Thyroid gland (tissue), 4 donors: ENCODE measurements around the gene UBE2D1.

Source experiments
- POLR2A ChIP-seq, 2 donors: fragments of 450-650 bp; IDR thresholded peaks; one replicate each; pipeline ENCODE4 v1.6.1; 2017; ENCODE audit warnings: antibody characterized with exemption in 2 of 2, mild to moderate bottlenecking in 2 of 2, moderate library complexity in 1 of 2
- TF ChIP-seq, protein P1 (sequence below), 6 experiments: fragments of 200-600 bp in 3 of 6; fragments of 450-650 bp in 3 of 6; sonication (generic) in 3 of 6; IDR thresholded peaks; one replicate each; pipeline ENCODE4 v1.5.1; 2016 to 2019; ENCODE audit warnings: antibody characterized with exemption in 6 of 6, mild to moderate bottlenecking in 2 of 6, inconsistent platforms in 1 of 6, moderate library complexity in 1 of 6

DNA sequence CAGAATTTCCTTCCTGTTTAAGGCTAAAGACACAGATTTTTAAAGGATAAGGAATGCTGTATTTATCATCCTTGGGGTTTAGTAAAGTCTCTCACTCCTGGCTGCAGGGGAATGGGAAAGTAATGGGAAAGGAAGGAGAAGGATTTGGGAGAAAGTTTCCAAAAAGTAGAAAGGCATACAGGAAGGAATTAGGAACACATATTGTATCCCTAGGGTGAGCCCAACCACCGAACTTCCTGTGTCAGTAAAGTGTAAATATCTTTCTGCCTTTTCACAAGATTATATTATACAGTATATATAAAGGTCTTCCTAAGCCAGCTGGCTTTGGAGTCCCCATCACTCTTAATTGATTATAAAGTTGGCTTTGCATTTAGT, 12.0 kb upstream of the UBE2D1 start:
- TF ChIP-seq POLR2A (IDR thresholded peaks at IDR 0.05), result no peak
- TF ChIP-seq, protein P1, sequence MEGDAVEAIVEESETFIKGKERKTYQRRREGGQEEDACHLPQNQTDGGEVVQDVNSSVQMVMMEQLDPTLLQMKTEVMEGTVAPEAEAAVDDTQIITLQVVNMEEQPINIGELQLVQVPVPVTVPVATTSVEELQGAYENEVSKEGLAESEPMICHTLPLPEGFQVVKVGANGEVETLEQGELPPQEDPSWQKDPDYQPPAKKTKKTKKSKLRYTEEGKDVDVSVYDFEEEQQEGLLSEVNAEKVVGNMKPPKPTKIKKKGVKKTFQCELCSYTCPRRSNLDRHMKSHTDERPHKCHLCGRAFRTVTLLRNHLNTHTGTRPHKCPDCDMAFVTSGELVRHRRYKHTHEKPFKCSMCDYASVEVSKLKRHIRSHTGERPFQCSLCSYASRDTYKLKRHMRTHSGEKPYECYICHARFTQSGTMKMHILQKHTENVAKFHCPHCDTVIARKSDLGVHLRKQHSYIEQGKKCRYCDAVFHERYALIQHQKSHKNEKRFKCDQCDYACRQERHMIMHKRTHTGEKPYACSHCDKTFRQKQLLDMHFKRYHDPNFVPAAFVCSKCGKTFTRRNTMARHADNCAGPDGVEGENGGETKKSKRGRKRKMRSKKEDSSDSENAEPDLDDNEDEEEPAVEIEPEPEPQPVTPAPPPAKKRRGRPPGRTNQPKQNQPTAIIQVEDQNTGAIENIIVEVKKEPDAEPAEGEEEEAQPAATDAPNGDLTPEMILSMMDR (IDR thresholded peaks at IDR 0.05), result no peak
